Right lobe of liver (tissue), 4 donors: Measurements from ENCODE around the gene PRR5L.

Source experiments
- CTCF ChIP-seq, 4 donors: fragments of 200-600 bp in 3 of 4; fragments of 450-650 bp in 1 of 4; IDR thresholded peaks; one replicate each; pipeline versions ENCODE4 v1.5.1 to v1.8.0; 2016 to 2022; ENCODE audit warnings: antibody characterized with exemption in 4 of 4, mild to moderate bottlenecking in 2 of 4
- POLR2A ChIP-seq: fragments of 450-650 bp; IDR thresholded peaks from one replicate; pipeline ENCODE4 v1.6.1; 2017; ENCODE audit warnings: antibody characterized with exemption, mild to moderate bottlenecking
- donor health status: DM: no; HTN: no; CAD: no.
- donor health status: DM: no; HTN: no; CAD: no.
- donor health status: DM: no; HTN: yes; CAD: no.

- TF ChIP-seq CTCF (IDR thresholded peaks at IDR 0.05) (no peak), POLR2A (no peak)
Observed at GRCh38 chr11:36386411-36386810, 90.3 kb downstream of the PRR5L start.
